ENCODE data around the gene BRIP1. TPM values are rescaled to one million over a fixed set of nuclear protein-coding genes. Genes with fewer than 3 reads are reported as not detected.
"Not testable (repeated sequence)": the region's sequence is repeated elsewhere in the genome, so short reads cannot be mapped to it uniquely, and the experiment has no call there.

BRIP1 gene
- total RNA-seq, 1 experiment from 2014 or later, result 4.7 TPM

DNA sequence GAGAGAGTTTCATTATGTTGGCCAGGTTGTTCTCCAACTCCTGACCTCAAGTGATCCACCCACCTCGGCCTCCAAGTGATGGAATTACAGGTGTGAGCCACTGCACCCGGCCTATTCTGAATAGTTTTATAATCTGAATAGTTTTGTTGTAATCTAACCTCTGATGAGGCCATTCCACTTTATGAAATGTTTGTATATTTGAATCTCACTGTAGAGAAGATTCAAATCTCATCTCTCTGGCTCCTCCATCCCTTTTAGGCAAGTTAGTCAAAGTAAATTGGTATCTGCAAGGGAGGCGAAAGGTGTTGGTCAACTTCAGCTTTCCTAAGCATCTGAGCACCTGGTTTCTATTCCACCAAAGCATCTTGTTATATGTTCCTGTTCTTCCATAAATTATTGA is 131.2 kb downstream of the BRIP1 start:
- Mint-ChIP-seq H3K4me3 (ENCODE audit: unreplicated experiment) (no peak overlapping the region), H3K36me3 (ENCODE audit: insufficient read depth, unreplicated experiment) (peaks cover 13% of the 10 kb centered on the region), H3K27me3 (ENCODE audit: insufficient read depth, unreplicated experiment) (no peaks in the 10 kb centered on the region), H3K9me3 (ENCODE audit: unreplicated experiment) (no peaks in the 10 kb centered on the region), H3K4me1 (ENCODE audit: insufficient read depth, unreplicated experiment) (no peaks in the 10 kb centered on the region), H3K27ac (ENCODE audit: low read depth, unreplicated experiment) (no peak overlapping the region)
- no TSS peak for BruUV-seq (replicated peaks)
- TF ChIP-seq, protein P1, sequence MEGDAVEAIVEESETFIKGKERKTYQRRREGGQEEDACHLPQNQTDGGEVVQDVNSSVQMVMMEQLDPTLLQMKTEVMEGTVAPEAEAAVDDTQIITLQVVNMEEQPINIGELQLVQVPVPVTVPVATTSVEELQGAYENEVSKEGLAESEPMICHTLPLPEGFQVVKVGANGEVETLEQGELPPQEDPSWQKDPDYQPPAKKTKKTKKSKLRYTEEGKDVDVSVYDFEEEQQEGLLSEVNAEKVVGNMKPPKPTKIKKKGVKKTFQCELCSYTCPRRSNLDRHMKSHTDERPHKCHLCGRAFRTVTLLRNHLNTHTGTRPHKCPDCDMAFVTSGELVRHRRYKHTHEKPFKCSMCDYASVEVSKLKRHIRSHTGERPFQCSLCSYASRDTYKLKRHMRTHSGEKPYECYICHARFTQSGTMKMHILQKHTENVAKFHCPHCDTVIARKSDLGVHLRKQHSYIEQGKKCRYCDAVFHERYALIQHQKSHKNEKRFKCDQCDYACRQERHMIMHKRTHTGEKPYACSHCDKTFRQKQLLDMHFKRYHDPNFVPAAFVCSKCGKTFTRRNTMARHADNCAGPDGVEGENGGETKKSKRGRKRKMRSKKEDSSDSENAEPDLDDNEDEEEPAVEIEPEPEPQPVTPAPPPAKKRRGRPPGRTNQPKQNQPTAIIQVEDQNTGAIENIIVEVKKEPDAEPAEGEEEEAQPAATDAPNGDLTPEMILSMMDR (IDR thresholded peaks at IDR 0.05; ENCODE audit: unreplicated experiment), result no peak
- CTCF ChIA-PET, result interaction anchor here (0.6 kb wide), 1 partner anchor 1359 kb away, joined by 4 read pairs; no protein-coding TSS in a partner anchor
- intact Hi-C loops (cut with micrococcal nuclease), result no loop called here
- POLR2A ChIA-PET, result interaction anchor here (0.6 kb wide), 1 partner anchor 921 kb away, joined by 3 read pairs; no protein-coding TSS in a partner anchor
- no peak for DNase-seq (ENCODE audit: unreplicated experiment)

DNA sequence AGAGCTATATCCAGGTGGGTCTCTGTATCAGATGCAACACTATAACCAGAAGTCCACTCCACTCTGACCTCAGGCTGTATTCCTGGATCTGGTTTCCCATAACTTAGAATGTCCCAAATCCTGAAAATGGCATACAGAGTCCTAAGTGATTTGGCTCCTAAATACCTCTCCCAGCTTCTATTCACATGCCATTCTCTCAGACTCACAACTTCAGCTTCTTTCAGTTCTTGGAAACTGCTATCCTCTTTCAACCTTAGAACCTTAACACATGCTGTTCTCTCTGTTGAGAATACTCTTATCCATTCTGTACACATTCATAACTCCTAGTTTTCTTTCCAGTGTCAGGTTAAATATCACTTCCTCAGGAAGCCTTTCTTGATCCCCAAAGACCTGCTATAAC is 132.0 kb downstream of the BRIP1 start:
- Mint-ChIP-seq H3K36me3 (ENCODE audit: insufficient read depth, unreplicated experiment) (peaks cover 13% of the 10 kb centered on the region), H3K27me3 (ENCODE audit: insufficient read depth, unreplicated experiment) (no peaks in the 10 kb centered on the region), H3K4me1 (ENCODE audit: insufficient read depth, unreplicated experiment) (no peaks in the 10 kb centered on the region), H3K4me3 (ENCODE audit: unreplicated experiment) (no peak overlapping the region), H3K9me3 (ENCODE audit: unreplicated experiment) (no peaks in the 10 kb centered on the region), H3K27ac (ENCODE audit: low read depth, unreplicated experiment) (no peak overlapping the region)
- POLR2A ChIA-PET, result no interaction called here
- intact Hi-C loops (cut with micrococcal nuclease), result no loop called here
- no TSS peak for BruUV-seq (replicated peaks)
- CTCF ChIA-PET, result interaction anchor here (0.6 kb wide), 1 partner anchor 96 kb away, joined by 5 read pairs; no protein-coding TSS in a partner anchor
- no peak for DNase-seq (ENCODE audit: unreplicated experiment)
- TF ChIP-seq, protein P1 (IDR thresholded peaks at IDR 0.05; ENCODE audit: unreplicated experiment), result no peak

DNA sequence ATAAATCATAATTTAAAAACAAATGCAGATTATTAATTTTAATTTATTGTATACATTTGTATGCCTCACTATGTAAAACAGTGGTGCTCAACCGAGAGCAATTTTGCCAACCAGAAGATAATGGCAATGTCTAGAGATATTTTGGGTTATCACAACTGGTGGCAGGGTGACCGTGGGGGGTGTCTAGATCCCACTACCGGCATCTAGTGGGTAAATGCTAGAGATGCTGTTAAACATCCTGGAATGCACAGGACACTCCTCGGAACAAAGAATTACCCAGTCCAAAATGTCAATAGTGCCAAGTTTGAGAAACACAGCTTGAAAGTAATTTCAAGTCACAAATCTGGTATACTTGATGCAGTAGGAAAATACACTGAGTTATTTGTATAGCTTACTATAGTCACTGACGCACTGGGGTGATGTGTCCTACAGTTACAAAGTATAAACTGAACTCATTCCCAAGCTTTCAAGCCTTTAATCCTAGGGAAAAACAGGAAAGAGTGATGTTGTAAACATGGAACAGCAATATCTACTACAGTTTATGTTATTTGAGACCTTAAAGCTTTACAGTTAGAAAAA is 133.5 kb downstream of the BRIP1 start:
- ChIA-PET CTCF (interaction anchor here (0.7 to 1.2 kb wide), 4 partner anchors 19 to 318 kb away, joined by 3 to 5 read pairs (median 3); no protein-coding TSS in a partner anchor), POLR2A (interaction anchor here (0.7 kb wide), 1 partner anchor 38 kb away, joined by 3 read pairs; no protein-coding TSS in a partner anchor)
- Mint-ChIP-seq H3K4me3 (ENCODE audit: unreplicated experiment) (no peak overlapping the region), H3K9me3 (ENCODE audit: unreplicated experiment) (no peaks in the 10 kb centered on the region), H3K4me1 (ENCODE audit: insufficient read depth, unreplicated experiment) (no peaks in the 10 kb centered on the region), H3K27ac (ENCODE audit: low read depth, unreplicated experiment) (no peak overlapping the region), H3K27me3 (ENCODE audit: insufficient read depth, unreplicated experiment) (no peaks in the 10 kb centered on the region), H3K36me3 (ENCODE audit: insufficient read depth, unreplicated experiment) (peaks cover 13% of the 10 kb centered on the region)
- no TSS peak for BruUV-seq (replicated peaks)
- no peak for DNase-seq (ENCODE audit: unreplicated experiment)
- intact Hi-C loops (cut with micrococcal nuclease), result no loop called here
- TF ChIP-seq, protein P1 (IDR thresholded peaks at IDR 0.05; ENCODE audit: unreplicated experiment), result no peak

DNA sequence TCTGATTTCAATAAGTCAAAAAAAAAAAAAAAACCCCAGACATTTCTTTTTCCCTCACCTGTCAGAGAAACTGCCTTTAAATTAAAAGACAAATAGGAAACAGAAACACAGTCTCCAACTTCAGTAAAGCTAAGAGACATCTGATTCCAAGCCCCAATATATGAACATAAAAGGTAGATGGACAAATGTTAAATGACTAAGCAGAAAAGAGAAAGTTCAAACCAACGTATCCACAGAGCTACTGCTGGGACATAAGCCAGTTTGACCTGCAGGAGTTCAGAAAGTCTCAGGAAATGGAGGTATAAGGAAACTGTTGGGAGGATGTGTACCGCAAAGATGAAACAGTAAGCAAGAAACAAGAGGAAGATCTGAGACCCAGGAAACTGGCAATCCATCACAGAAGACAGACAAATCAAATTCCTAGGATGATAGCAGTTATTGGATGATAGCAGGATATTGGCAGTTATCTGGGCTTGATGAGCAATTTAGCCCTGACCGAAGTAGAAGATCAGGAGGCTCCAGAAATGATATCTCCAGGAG is 135.0 kb downstream of the BRIP1 start:
- no peak overlapping the region for H3K27ac Mint-ChIP-seq (ENCODE audit: low read depth, unreplicated experiment)
- POLR2A ChIA-PET, result no interaction called here
- TF ChIP-seq, protein P1 (IDR thresholded peaks at IDR 0.05; ENCODE audit: unreplicated experiment), result no peak
- intact Hi-C loops (cut with micrococcal nuclease), result no loop called here
- H3K27me3 Mint-ChIP-seq (ENCODE audit: insufficient read depth, unreplicated experiment), result no peaks in the 10 kb centered on the region
- no peaks in the 10 kb centered on the region for H3K9me3 Mint-ChIP-seq (ENCODE audit: unreplicated experiment)
- no TSS peak for BruUV-seq (replicated peaks)
- H3K4me3 Mint-ChIP-seq (ENCODE audit: unreplicated experiment), result no peak overlapping the region
- DNase-seq (ENCODE audit: unreplicated experiment), result no peak
- CTCF ChIA-PET, result no interaction called here
- no peaks in the 10 kb centered on the region for H3K4me1 Mint-ChIP-seq (ENCODE audit: insufficient read depth, unreplicated experiment)
- H3K36me3 Mint-ChIP-seq (ENCODE audit: insufficient read depth, unreplicated experiment), result peaks cover 13% of the 10 kb centered on the region

DNA sequence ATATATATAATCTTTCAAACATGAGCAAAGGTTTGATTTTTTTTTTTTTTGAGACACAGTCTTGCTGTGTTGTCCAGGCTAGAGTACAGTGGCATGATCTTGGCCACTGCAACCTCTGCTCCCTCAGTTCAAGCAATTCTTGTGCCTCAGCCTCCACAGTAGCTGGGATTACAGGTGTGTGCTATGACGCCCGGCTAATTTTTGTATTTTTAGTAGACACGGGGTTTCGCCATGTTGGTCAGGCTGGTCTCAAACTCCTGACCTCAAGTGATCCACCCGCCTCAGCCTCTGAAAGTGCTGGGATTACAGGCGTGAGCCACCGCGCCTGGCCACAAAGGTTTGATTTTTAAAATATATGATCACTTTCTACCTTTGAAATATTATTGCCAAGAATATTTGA is 135.5 kb downstream of the BRIP1 start:
- CTCF ChIA-PET; H3K4me3 Mint-ChIP-seq (ENCODE audit: unreplicated experiment): not testable (repeated sequence)

More for the DNA sequence above, 135.5 kb downstream of the BRIP1 start:
- H3K36me3 Mint-ChIP-seq (ENCODE audit: insufficient read depth, unreplicated experiment), result peaks cover 13% of the 10 kb centered on the region
- intact Hi-C loops (cut with micrococcal nuclease); POLR2A ChIA-PET; H3K4me1 Mint-ChIP-seq (ENCODE audit: insufficient read depth, unreplicated experiment); DNase-seq (ENCODE audit: unreplicated experiment); H3K27me3 Mint-ChIP-seq (ENCODE audit: insufficient read depth, unreplicated experiment); BruUV-seq (replicated peaks); H3K27ac Mint-ChIP-seq (ENCODE audit: low read depth, unreplicated experiment); H3K9me3 Mint-ChIP-seq (ENCODE audit: unreplicated experiment): not testable (repeated sequence)
